ENCODE measurements around the gene COL6A1.
A peak's percentile ranks its signal among the peaks of the same experiment; 100 is the strongest.
"Not testable (repeated sequence)": the region's sequence is repeated elsewhere in the genome, so short reads cannot be mapped to it uniquely, and the experiment has no call there.

The COL6A1 gene

DNA sequence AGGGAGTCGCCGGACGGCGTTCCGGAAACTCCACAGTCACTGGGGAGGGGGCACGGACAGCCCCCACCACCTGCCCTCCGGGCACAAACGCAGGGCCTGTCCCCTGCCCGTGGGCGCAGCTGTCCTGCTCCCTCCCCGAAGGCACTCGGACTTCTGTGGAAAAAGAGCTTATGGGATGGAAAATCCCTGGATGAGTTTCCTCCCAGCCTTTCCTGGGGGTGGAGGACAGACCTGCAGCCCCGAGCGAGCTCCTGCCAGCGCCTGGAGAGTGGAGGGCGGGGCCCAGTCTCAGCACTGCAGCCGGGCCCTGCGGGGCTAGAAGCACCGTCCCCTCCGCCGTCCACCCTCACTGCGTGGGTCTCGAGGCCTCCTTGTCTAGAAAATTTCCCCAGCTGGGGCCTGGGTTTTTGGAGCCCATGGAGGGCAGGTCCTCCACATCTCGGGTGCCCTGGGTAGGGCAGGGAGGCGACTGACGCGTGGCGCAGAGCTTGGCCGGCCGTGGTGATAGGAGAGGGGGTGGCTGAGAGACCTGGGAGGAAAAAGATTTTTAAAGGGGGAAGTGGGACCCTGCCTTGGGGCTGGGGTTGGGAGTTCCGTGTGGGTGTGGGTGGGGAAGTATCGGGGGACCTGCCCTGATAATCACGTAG lies 6.4 kb upstream of the COL6A1 start:
- H3K4me3 ChIP-seq (ENCODE audit: insufficient read length, low read depth), result peak overlapping the region; percentile 75
- H3K36me3 ChIP-seq (ENCODE audit: insufficient read depth, insufficient read length, low read length), result no peaks in the 10 kb centered on the region
- H3K9me3 ChIP-seq (ENCODE audit: insufficient read depth, low read length), result no peaks in the 10 kb centered on the region
- H3K27me3 ChIP-seq (ENCODE audit: insufficient read depth, insufficient read length), result peaks cover 18% of the 10 kb centered on the region
- no peak for TF ChIP-seq ZNF274 (IDR thresholded peaks at IDR 0.05; ENCODE audit: low read depth, low read length)
- no peak for TF ChIP-seq SUZ12 (IDR thresholded peaks at IDR 0.05; ENCODE audit: extremely low read depth, insufficient read depth, insufficient read length)
- no peak for TF ChIP-seq YY1 (IDR thresholded peaks at IDR 0.05; ENCODE audit: insufficient read depth, insufficient read length)
- peak overlapping the region; percentile 92 for H3K9ac ChIP-seq (ENCODE audit: insufficient read length, low read depth)
- DNase-seq (ENCODE audit: low read depth, low spot score), result no peak
- H3K4me1 ChIP-seq (ENCODE audit: insufficient read depth, insufficient read length), result peaks cover 33% of the 10 kb centered on the region

DNA sequence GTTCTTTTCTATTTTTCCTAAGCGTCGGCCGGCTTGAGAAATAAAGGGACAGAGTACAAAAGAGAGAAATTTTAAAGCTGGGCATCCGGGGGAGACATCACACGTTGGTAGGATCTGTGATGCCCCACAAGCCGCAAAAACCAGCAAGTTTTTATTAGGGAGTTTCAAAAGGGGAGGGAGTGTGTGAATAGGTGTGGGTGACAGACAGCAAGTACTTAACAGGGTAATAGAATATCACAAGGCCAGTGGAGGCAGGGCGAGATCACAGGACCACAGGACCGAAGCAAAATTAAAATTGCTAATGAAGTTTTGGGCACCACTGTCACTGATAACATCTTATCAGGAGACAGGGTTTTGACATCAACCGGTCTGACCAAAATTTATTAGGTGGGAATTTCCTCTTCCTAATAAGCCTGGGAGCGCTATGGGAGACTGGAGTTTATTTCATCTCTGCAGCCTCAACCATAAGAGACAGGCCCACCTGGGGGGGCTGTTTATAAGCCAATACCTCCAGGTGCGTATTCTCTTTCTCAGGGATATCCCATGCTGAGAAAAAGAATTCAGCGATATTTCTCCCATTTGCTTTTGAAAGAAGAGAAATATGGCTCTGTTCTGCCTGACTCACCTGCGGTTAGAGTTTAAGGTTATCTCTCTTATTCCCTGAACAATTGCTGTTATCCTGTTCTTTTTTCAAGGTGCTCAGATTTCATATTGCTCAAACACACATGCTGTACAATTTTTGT lies 5.7 kb upstream of the COL6A1 start:
- peaks cover 26% of the 10 kb centered on the region for H3K4me1 ChIP-seq (ENCODE audit: insufficient read depth, insufficient read length)
- not testable (repeated sequence) for DNase-seq (ENCODE audit: low read depth, low spot score); H3K9me3 ChIP-seq (ENCODE audit: insufficient read depth, low read length); H3K36me3 ChIP-seq (ENCODE audit: insufficient read depth, insufficient read length, low read length)
- peak overlapping the region; percentile 92 for H3K9ac ChIP-seq (ENCODE audit: insufficient read length, low read depth)
- H3K4me3 ChIP-seq (ENCODE audit: insufficient read length, low read depth), result peak overlapping the region; percentile 75
- peaks cover 25% of the 10 kb centered on the region for H3K27me3 ChIP-seq (ENCODE audit: insufficient read depth, insufficient read length)

DNA sequence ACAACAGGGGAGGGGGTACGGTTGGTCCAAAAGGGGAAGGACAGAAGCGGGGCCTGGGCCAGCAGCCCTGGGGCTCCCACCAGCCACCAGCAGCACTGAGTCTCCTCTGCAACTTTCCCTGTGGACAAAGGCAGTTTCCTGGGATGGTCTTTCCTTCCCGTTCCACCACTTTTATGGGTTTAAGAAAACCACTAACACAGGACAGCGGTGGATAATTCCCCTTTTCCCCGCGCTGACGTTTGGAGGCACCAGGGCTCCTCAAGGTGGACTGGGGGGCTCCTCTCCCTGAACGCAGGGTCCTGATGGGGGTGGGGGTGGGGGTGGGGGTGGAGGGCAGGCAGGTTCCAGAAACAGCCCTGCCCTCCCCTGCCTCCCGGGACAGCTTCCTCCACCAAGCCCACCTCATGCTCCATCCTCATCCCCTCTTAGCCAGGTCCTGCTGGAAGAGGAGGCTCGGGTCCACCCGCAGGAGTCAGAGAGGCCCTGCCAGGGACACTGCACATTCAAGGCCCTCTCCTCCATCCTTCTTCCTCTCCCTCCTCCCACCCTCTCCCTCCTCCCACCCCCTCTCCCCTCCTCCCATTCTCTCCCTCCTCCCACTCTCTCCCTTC lies 4.8 kb upstream of the COL6A1 start:
- DNase-seq (ENCODE audit: low read depth, low spot score), result no peak
- peaks cover 19% of the 10 kb centered on the region for H3K4me1 ChIP-seq (ENCODE audit: insufficient read depth, insufficient read length)
- peaks cover 27% of the 10 kb centered on the region for H3K27me3 ChIP-seq (ENCODE audit: insufficient read depth, insufficient read length)
- no peaks in the 10 kb centered on the region for H3K36me3 ChIP-seq (ENCODE audit: insufficient read depth, insufficient read length, low read length)
- H3K9ac ChIP-seq (ENCODE audit: insufficient read length, low read depth), result peak overlapping the region; percentile 58
- no peaks in the 10 kb centered on the region for H3K9me3 ChIP-seq (ENCODE audit: insufficient read depth, low read length)
- no peak overlapping the region for H3K4me3 ChIP-seq (ENCODE audit: insufficient read length, low read depth)
- TF ChIP-seq ZNF274 (IDR thresholded peaks at IDR 0.05; ENCODE audit: low read depth, low read length) (no peak), YY1 (IDR thresholded peaks at IDR 0.05; ENCODE audit: insufficient read depth, insufficient read length) (no peak), SUZ12 (IDR thresholded peaks at IDR 0.05; ENCODE audit: extremely low read depth, insufficient read depth, insufficient read length) (no peak)

DNA sequence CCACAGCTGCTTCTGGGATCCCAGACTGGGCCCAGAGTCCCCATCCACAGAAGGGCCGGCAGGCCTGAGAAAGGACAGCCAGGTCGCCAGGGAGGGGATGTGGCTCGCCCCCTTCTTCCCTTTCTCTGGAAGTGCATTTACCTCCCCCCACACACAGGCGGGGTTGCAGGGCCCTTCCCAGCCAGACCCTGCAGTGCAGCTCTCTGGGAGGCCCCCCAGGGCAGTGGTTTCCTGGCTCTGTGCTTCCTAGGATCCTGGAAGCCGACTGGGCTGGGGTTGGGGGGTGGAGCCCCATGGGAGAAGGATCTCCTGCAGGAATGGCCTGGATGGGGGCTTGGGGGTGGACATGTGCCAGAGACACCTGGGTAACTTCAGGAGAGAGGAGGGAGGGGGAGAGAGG lies 4.2 kb upstream of the COL6A1 start:
- peak overlapping the region; percentile 23 for H3K9ac ChIP-seq (ENCODE audit: insufficient read length, low read depth)

DNA sequence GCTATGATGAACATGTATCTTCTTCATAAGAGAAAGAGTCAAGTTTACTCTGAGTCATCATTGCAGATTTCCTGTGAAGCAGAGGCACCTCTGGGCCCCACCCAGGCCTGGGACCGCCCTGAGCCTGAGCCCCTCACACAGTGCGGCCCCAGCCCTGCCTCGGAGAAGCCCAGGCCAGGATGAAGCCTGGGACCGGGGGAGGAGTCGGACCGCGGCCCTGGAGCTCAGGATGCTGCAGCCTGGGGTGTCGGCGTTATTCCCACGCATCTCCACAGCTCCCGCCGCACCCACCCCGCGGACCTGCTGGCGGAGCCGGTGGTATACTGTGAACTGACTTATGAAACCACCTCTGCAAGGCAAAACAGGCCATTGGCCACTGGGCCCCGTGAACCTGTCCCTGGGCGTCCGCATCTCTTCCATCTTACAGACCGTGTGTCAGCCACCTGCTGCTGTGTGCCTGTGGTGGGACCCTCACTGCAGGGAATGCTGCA lies 2.4 kb upstream of the COL6A1 start:
- Histone ChIP-seq H3K9me3 (ENCODE audit: insufficient read depth, low read length) (no peaks in the 10 kb centered on the region), H3K9ac (ENCODE audit: insufficient read length, low read depth) (no peak overlapping the region), H3K4me3 (ENCODE audit: insufficient read length, low read depth) (no peak overlapping the region), H3K36me3 (ENCODE audit: insufficient read depth, insufficient read length, low read length) (peaks cover 10% of the 10 kb centered on the region), H3K4me1 (ENCODE audit: insufficient read depth, insufficient read length) (peaks cover 24% of the 10 kb centered on the region), H3K27me3 (ENCODE audit: insufficient read depth, insufficient read length) (peaks cover 28% of the 10 kb centered on the region)
- no peak for DNase-seq (ENCODE audit: low read depth, low spot score)
- TF ChIP-seq ZNF274 (IDR thresholded peaks at IDR 0.05; ENCODE audit: low read depth, low read length) (no peak), SUZ12 (IDR thresholded peaks at IDR 0.05; ENCODE audit: extremely low read depth, insufficient read depth, insufficient read length) (no peak)

More for the DNA sequence above, 4.2 kb upstream of the COL6A1 start:
- Histone ChIP-seq H3K36me3 (ENCODE audit: insufficient read depth, insufficient read length, low read length) (no peaks in the 10 kb centered on the region), H3K4me3 (ENCODE audit: insufficient read length, low read depth) (peak overlapping the region; percentile 8), H3K9me3 (ENCODE audit: insufficient read depth, low read length) (no peaks in the 10 kb centered on the region), H3K4me1 (ENCODE audit: insufficient read depth, insufficient read length) (peaks cover 13% of the 10 kb centered on the region), H3K27me3 (ENCODE audit: insufficient read depth, insufficient read length) (peaks cover 28% of the 10 kb centered on the region)
- DNase-seq (ENCODE audit: low read depth, low spot score), result no peak
- TF ChIP-seq ZNF274 (IDR thresholded peaks at IDR 0.05; ENCODE audit: low read depth, low read length), result no peak
- TF ChIP-seq YY1 (IDR thresholded peaks at IDR 0.05; ENCODE audit: insufficient read depth, insufficient read length), result no peak
- no peak for TF ChIP-seq SUZ12 (IDR thresholded peaks at IDR 0.05; ENCODE audit: extremely low read depth, insufficient read depth, insufficient read length)

DNA sequence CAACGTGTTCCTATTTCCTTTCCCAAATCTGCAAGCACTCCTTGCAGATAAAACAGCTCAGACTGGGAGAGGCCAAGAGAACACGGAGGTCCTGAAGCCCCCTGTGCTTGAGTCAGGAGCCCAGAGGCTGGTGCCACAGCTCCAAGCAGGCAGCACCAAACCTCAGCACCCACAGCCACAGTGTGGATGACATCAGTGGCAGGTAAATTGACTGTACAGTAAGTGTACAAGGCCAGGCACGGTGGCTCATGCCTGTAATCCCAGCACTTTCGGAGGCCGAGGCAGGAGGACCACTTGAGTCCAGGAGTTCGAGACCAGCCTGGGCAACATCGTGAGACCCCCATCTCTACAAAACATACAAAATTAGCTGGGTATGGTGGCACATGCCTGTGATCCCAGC lies 1.9 kb upstream of the COL6A1 start:
- peaks cover 15% of the 10 kb centered on the region for H3K36me3 ChIP-seq (ENCODE audit: insufficient read depth, insufficient read length, low read length)
- peaks cover 21% of the 10 kb centered on the region for H3K4me1 ChIP-seq (ENCODE audit: insufficient read depth, insufficient read length)
- no peak overlapping the region for H3K9ac ChIP-seq (ENCODE audit: insufficient read length, low read depth)
- peaks cover 28% of the 10 kb centered on the region for H3K27me3 ChIP-seq (ENCODE audit: insufficient read depth, insufficient read length)
- H3K4me3 ChIP-seq (ENCODE audit: insufficient read length, low read depth), result no peak overlapping the region
- H3K9me3 ChIP-seq (ENCODE audit: insufficient read depth, low read length), result no peaks in the 10 kb centered on the region
- TF ChIP-seq YY1 (IDR thresholded peaks at IDR 0.05; ENCODE audit: insufficient read depth, insufficient read length) (no peak), SUZ12 (IDR thresholded peaks at IDR 0.05; ENCODE audit: extremely low read depth, insufficient read depth, insufficient read length) (no peak), ZNF274 (IDR thresholded peaks at IDR 0.05; ENCODE audit: low read depth, low read length) (no peak)
- no peak for DNase-seq (ENCODE audit: low read depth, low spot score)

DNA sequence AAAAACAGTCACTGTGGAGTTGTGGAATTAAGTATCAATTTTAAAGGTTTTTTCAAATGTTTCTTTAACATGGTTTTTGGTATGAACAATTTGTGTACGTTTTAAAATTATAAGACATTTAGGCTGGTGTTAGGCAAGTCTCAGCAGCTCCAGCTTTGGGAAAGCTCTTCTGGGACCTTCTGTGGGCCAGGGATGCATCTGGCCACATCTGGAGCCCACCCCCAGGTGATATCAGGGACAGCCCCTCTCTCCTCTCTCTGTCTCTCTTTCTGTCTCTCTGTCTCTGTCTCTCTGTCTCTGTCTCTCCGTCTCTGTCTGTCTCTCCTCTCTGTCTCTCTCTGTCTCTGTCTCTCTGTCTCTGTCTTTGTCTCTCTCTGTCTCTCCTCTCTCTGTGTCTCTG lies 1.3 kb upstream of the COL6A1 start:
- H3K27me3 ChIP-seq (ENCODE audit: insufficient read depth, insufficient read length), result peaks cover 28% of the 10 kb centered on the region
- no peak overlapping the region for H3K4me3 ChIP-seq (ENCODE audit: insufficient read length, low read depth)
- no peak for DNase-seq (ENCODE audit: low read depth, low spot score)
- TF ChIP-seq ZNF274 (IDR thresholded peaks at IDR 0.05; ENCODE audit: low read depth, low read length) (no peak), SUZ12 (IDR thresholded peaks at IDR 0.05; ENCODE audit: extremely low read depth, insufficient read depth, insufficient read length) (no peak), YY1 (IDR thresholded peaks at IDR 0.05; ENCODE audit: insufficient read depth, insufficient read length) (no peak)
- peaks cover 18% of the 10 kb centered on the region for H3K4me1 ChIP-seq (ENCODE audit: insufficient read depth, insufficient read length)
- H3K36me3 ChIP-seq (ENCODE audit: insufficient read depth, insufficient read length, low read length), result peaks cover 21% of the 10 kb centered on the region
- no peak overlapping the region for H3K9ac ChIP-seq (ENCODE audit: insufficient read length, low read depth)
- no peaks in the 10 kb centered on the region for H3K9me3 ChIP-seq (ENCODE audit: insufficient read depth, low read length)
